Panc1 (cell line): ENCODE measurements around the gene CA10. TPM values are rescaled to one million over a fixed set of nuclear protein-coding genes. Genes with fewer than 3 reads are reported as not detected.

Experiments used
- ATAC-seq: fragments of 200-7000 bp; cut with Tn5 transposase; 2 replicates; pipeline ENCODE4 v1.9.1; 2020; ENCODE audit warnings: mild to moderate bottlenecking, moderate library complexity
- BruUV-seq: library from RNA; stranded (reverse); fragments of 400-500 nt; replicated peaks from 2 replicates; lab custom pipeline; 2021; lab: Mats Ljungman, UMichigan
- CTCF ChIA-PET: fragments of 300-600 bp; sonication (Branson Sonifier 250); formaldehyde crosslinking; loops from one replicate; lab custom pipeline; 2022; ENCODE audit warnings: antibody characterized with exemption; lab: Charles Lee
- POLR2A ChIA-PET: fragments of 300-600 bp; sonication (Branson Sonifier 250); formaldehyde crosslinking; loops from one replicate; lab custom pipeline; 2022; ENCODE audit warnings: antibody characterized with exemption; lab: Charles Lee
- DNase-seq: peaks from one replicate; pipeline ENCODE4 v3.0.0-alpha.2; 2010; ENCODE audit warnings: low read depth, low spot score
- H3K27ac ChIP-seq: 2 replicates; pipeline ENCODE4 v1.5.1; 2011; ENCODE audit warnings: mild to moderate bottlenecking, low read length, inconsistent platforms
- H3K27me3 ChIP-seq: fragments of 200-500 bp; sonication (Bioruptor generic); 2 replicates; pipeline ENCODE4 v1.6.0; 2014; ENCODE audit warnings: low read length, inconsistent platforms; ENCODE audit not compliant: control insufficient read depth, insufficient read depth
- H3K36me3 ChIP-seq: fragments of 200-500 bp; sonication (Bioruptor generic); 2 replicates; pipeline ENCODE4 v1.5.1; 2014; ENCODE audit warnings: inconsistent platforms, mild to moderate bottlenecking, low read length, moderate library complexity; ENCODE audit not compliant: control insufficient read depth, insufficient read depth
- H3K4me1 ChIP-seq: 2 replicates; pipeline ENCODE4 v1.5.1; 2011; ENCODE audit warnings: inconsistent platforms, mild to moderate bottlenecking, low read length, moderate library complexity; ENCODE audit not compliant: control insufficient read depth, insufficient read depth
- H3K4me3 ChIP-seq, 2 experiments: 2 replicates each; pipeline ENCODE4 v1.5.1; 2011 to 2012; ENCODE audit warnings: low read depth in 2 of 2, low read length in 2 of 2, mild to moderate bottlenecking in 2 of 2, inconsistent platforms in 1 of 2, moderate library complexity in 1 of 2
- H3K9me3 ChIP-seq: fragments of 200-500 bp; sonication (Bioruptor generic); 2 replicates; pipeline ENCODE4 v1.5.1; 2014; ENCODE audit warnings: low read depth, mild to moderate bottlenecking, inconsistent platforms, low read length, moderate library complexity; ENCODE audit not compliant: control insufficient read depth, insufficient read depth
- CTCF ChIP-seq: fragments of 450-650 bp; IDR thresholded peaks from 2 replicates; pipeline ENCODE4 v1.5.1; 2017; ENCODE audit warnings: mild to moderate bottlenecking
- POLR2AphosphoS5 ChIP-seq: IDR thresholded peaks from 2 replicates; pipeline ENCODE4 v1.6.1; 2012; ENCODE audit warnings: mild to moderate bottlenecking, low read depth, low read length, moderate library complexity
- SIN3A ChIP-seq: IDR thresholded peaks from 2 replicates; pipeline ENCODE4 v1.6.1; 2012; ENCODE audit warnings: low read depth, mild to moderate bottlenecking, low read length, moderate library complexity, borderline replicate concordance; ENCODE audit not compliant: insufficient read depth
- TCF7L2 ChIP-seq: IDR thresholded peaks from 2 replicates; pipeline ENCODE4 v1.6.1; 2011; ENCODE audit warnings: mild to moderate bottlenecking, low read depth, low read length, inconsistent platforms
- in situ Hi-C: cut with HindIII; loops from 2 replicates; pipeline ENCODE4 v1.10.0; 2016; ENCODE audit warnings: low sequenced_read_pairs, low pct_unique_long_range_greater_than_20kb
- intact Hi-C: fragments of 100-400 bp; cut with micrococcal nuclease; formaldehyde crosslinking; loops from one replicate; pipeline ENCODE4 v1.10.0; 2022; ENCODE audit not compliant: unreplicated experiment
- total RNA-seq: library from RNA; stranded (reverse); gene quantifications from one replicate; pipeline ENCODE4 v1.2.1, GENCODE V29; 2021; ENCODE audit not compliant: unreplicated experiment
- TF ChIP-seq, protein P1 (sequence below), 2 experiments: IDR thresholded peaks; 2 replicates each; pipeline ENCODE4 v1.6.1; 2011 to 2012; ENCODE audit warnings: low read depth in 2 of 2, control low read depth in 1 of 2, low read length in 1 of 2, mild to moderate bottlenecking in 1 of 2, moderate library complexity in 1 of 2; ENCODE audit not compliant: insufficient read depth in 1 of 2

CA10 gene
- total RNA-seq, 1 experiment from 2014 or later: not detected

GRCh38 chr17:52106072-52106471 is 52.4 kb downstream of the CA10 start:
- in situ Hi-C loops: no loop called here

GRCh38 chr17:52105591-52105990 is 52.9 kb downstream of the CA10 start:
- Histone ChIP-seq H3K27me3 (no peaks in the 10 kb centered on the region), H3K4me3 (no peak overlapping the region), H3K9me3 (no peaks in the 10 kb centered on the region), H3K36me3 (no peaks in the 10 kb centered on the region), H3K27ac (no peak overlapping the region), H3K4me1 (no peaks in the 10 kb centered on the region)
- ATAC-seq (no peak), DNase-seq (no peak)
- no peak for TF ChIP-seq TCF7L2
- TF ChIP-seq SIN3A: no peak
- no peak for TF ChIP-seq CTCF
- TF ChIP-seq, protein P1, sequence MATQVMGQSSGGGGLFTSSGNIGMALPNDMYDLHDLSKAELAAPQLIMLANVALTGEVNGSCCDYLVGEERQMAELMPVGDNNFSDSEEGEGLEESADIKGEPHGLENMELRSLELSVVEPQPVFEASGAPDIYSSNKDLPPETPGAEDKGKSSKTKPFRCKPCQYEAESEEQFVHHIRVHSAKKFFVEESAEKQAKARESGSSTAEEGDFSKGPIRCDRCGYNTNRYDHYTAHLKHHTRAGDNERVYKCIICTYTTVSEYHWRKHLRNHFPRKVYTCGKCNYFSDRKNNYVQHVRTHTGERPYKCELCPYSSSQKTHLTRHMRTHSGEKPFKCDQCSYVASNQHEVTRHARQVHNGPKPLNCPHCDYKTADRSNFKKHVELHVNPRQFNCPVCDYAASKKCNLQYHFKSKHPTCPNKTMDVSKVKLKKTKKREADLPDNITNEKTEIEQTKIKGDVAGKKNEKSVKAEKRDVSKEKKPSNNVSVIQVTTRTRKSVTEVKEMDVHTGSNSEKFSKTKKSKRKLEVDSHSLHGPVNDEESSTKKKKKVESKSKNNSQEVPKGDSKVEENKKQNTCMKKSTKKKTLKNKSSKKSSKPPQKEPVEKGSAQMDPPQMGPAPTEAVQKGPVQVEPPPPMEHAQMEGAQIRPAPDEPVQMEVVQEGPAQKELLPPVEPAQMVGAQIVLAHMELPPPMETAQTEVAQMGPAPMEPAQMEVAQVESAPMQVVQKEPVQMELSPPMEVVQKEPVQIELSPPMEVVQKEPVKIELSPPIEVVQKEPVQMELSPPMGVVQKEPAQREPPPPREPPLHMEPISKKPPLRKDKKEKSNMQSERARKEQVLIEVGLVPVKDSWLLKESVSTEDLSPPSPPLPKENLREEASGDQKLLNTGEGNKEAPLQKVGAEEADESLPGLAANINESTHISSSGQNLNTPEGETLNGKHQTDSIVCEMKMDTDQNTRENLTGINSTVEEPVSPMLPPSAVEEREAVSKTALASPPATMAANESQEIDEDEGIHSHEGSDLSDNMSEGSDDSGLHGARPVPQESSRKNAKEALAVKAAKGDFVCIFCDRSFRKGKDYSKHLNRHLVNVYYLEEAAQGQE (IDR thresholded peaks at IDR 0.05; ENCODE audit: insufficient read depth in 1 of 2, low read depth in 2 of 2, low read length in 1 of 2): no peak
- ChIA-PET CTCF (interaction anchor here (1.5 to 1.7 kb wide), 2 partner anchors 341 to 734 kb away, joined by 4 to 7 read pairs; no protein-coding TSS in a partner anchor), POLR2A (no interaction called here)
- intact Hi-C loops (loop anchor here (10.0 kb wide), 2 partner anchors 521 to 731 kb away; no protein-coding TSS in a partner anchor), in situ Hi-C loops (no loop called here)
- no TSS peak for BruUV-seq

More at GRCh38 chr17:52106072-52106471, 52.4 kb downstream of the CA10 start:
- H3K4me3 ChIP-seq: no peak overlapping the region
- BruUV-seq: no TSS peak
- ChIA-PET CTCF (interaction anchor here (1.2 to 1.7 kb wide), 3 partner anchors 340 to 734 kb away, joined by 3 to 7 read pairs (median 4); no protein-coding TSS in a partner anchor), POLR2A (no interaction called here)
- no peak for ATAC-seq
- no peaks in the 10 kb centered on the region for H3K36me3 ChIP-seq
- H3K27ac ChIP-seq: no peak overlapping the region
- H3K9me3 ChIP-seq: no peaks in the 10 kb centered on the region
- no peaks in the 10 kb centered on the region for H3K27me3 ChIP-seq
- intact Hi-C loops: loop anchor here (2.0 to 10.0 kb wide), 3 partner anchors 341 to 731 kb away; no protein-coding TSS in a partner anchor
- TF ChIP-seq POLR2AphosphoS5 (no peak), TCF7L2 (no peak), CTCF (no peak), SIN3A (no peak)
- TF ChIP-seq, protein P1 (IDR thresholded peaks at IDR 0.05; ENCODE audit: insufficient read depth in 1 of 2, low read depth in 2 of 2, low read length in 1 of 2): no peak
- no peaks in the 10 kb centered on the region for H3K4me1 ChIP-seq
- DNase-seq: no peak
